ENCODE results near the gene CTSF.

Gene CTSF

DNA sequence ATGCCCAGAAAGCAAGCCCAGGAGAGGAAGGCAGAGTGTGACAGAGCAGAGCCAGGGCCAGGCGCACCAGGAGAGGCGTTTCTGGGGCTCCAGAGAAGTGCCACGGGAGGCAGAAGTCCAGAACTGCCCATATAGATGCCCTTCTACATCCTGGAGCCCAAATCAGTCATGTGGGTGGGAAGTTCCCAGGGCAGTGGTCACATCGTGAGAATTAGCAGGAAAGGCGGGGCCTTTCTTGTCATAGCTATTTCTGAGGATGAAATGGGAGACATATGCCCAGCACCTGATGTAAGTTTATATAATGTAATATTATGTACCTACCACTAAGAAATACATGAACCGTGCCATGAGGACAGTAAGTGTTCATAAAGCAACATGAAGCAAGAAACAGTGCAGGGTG is 35.6 kb downstream of the CTSF start:
- DNase-seq (ENCODE audit: low read depth) = no peak

DNA sequence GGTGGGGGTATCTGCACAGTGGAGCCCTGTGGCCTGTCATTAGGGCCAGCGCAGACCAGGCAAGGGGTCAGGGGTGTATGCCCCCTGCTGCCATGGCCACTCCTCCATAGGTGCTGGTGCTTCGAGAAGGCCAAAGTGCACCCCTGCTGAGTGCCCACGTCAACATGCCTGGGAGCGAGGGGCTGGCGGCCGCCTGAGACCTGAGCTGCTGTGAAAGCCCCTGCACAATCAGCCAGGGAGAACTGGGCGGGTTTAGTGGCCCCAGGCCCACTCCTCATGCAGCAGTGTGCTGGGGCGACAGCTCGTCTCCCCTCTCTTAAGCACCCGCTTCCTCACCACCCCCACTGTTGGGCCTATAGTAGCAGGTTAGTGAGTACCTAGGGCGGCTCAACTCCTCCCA is 36.6 kb downstream of the CTSF start:
- no peak for DNase-seq (ENCODE audit: low read depth)

DNA sequence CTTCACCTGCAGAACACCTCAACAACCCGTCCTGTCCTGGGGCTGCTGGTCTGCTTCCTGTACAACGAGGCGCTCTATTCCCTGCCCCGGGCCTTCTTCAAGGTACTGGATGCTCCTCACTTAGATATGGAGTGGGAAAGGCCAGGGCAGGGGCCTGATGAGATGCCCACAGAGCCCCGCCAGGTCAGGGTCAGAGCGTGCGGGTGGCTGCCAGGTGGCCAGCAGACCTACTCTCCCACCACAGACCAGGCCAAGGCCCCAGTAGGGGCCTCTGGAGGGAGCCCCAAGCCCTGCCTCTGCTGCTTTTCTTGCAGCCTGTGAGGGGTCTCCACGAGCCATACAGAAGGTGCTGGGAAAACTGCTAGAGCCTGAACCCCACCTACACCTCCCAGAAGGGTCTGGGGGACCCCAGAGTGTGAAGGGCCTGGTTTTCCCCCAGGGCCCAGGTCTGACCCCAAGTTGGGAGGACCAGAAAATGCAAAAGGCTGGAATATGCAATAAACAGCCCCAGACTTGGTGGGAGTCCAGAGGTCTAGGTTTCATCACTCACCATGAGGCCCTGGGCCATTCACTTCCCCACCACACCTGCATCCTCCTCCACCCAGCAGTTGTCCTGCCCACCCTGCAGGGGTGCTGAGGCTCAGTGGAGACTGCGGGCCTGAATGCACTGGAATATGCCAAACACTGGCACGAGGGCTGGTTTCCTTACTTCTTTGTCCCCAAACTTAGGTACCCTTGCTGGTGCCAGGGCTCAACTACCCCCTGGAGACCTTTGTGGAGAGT is 37.3 kb downstream of the CTSF start:
- DNase-seq (ENCODE audit: low read depth) = no peak

DNA sequence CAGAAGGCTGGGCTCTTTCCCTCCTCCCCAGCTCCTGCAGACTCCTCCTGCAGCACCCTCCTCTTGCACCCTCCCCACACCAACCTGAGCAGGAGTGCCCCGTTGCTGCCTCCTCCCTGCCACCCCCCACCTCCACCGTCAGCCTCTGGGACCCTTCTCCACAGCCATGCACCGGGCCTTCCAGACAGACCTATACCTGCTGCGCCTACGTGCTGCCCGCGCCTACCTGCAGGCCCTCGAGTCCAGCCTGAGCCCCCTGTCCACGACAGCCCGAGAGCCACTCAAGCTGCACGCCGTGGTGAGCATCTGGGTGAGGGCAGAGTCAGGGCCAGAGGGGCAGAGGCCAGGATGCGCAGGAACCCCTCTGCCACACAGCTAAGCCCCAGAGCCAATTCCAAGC is 38.8 kb downstream of the CTSF start:
- no peak for DNase-seq (ENCODE audit: low read depth)

DNA sequence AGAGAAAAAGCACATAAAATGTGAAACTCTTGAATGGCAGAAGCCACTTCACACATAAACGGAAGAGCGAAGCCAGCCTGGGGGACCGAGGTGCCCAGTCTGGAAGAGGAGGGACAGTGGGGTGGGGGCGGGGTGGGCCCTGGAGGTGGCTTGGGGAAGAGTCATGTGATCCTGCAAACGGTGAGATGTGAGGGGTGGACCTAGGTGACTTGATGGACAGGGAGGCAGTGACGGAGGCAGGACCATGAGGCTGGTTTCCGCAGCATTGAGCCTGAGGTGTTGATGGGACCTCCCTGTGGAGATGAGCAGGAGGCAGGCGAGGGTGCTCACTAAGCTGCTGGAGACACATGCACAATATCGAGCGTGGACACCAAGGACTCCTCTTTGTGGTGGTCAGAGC is 39.3 kb downstream of the CTSF start:
- no peak for DNase-seq (ENCODE audit: low read depth)

DNA sequence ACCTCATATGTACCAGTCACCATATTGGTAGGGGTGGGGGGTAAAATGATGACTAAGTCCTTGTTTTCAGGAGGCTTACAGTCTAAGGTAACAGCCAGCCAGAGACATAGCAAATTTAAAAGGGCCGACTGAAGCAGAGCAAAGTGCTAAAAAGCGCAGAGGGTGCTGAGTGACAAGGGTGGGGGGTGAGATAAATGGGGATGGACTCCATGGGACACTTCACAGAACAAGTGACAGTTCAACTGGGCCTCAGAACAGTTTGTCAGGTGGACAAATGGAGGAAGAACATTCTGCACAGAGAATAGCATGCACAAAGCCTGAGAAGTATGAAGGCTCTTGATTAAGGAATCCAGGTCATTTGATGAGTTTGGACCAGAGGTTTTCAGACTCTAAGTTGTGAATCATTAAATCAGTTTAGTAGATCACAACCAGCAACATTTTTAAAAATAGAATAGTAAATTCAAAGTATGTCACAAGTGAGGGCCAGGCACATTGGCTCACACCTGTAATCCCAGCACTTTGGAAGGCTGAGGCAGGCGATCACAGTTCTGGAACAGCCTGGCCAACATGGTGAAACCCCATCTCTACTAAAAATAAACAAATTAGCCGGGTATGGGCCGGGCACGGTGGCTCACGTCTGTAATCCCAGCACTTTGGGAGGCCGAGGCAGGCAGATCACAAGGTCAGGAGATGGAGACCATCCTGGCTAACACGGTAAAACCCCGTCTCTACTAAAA is 43.9 kb downstream of the CTSF start:
- DNase-seq (ENCODE audit: low read depth) = no peak

DNA sequence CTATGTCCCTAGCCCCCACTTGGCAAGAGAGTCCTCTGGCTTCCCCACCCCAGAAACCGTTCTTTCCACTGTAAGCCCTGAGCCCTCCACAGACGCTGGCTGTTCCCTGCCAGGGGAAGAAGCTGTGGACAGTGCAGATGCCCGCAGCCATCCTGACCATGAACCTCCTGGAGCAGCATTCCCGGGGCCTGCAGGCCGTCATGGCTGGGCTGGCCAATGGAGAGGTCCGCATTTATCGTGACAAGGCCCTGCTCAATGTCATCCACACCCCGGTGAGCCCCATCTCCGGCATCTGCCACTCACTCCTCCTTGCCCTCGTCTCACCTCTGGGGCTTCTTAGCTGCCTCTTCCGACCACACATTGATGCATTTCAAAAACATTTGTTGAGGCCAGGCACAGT is 44.8 kb downstream of the CTSF start:
- DNase-seq (ENCODE audit: low read depth) = no peak

Data from activated T-helper 9 cell treated with anti-CD3 and anti-CD28 coated beads, Interleukin-2, amount 50 U/mL, for 16 hours (primary cell).